Mucosa of stomach (tissue), 1 donor: Measurements from ENCODE around the gene CGB7.
"Not testable (repeated sequence)": the region's sequence is repeated elsewhere in the genome, so short reads cannot be mapped to it uniquely, and the experiment has no call there.

ENCODE experiments used
- H3K27me3 ChIP-seq: one replicate; pipeline ENCODE4 v1.7.0; 2013; ENCODE audit warnings: mild to moderate bottlenecking, low read length; ENCODE audit not compliant: control insufficient read depth, insufficient read depth
- H3K36me3 ChIP-seq: one replicate; pipeline ENCODE4 v1.7.0; 2013; ENCODE audit warnings: low read length; ENCODE audit not compliant: control insufficient read depth, insufficient read depth
- H3K4me1 ChIP-seq: one replicate; pipeline ENCODE4 v1.7.0; 2013; ENCODE audit warnings: mild to moderate bottlenecking, low read length; ENCODE audit not compliant: control insufficient read depth, insufficient read depth
- H3K4me3 ChIP-seq: one replicate; pipeline ENCODE4 v1.7.0; 2013; ENCODE audit warnings: low read length
- H3K9ac ChIP-seq: one replicate; pipeline ENCODE4 v1.7.0; 2013; ENCODE audit warnings: mild to moderate bottlenecking, low read length, moderate library complexity
- H3K9me3 ChIP-seq: one replicate; pipeline ENCODE4 v1.7.0; 2013; ENCODE audit warnings: mild to moderate bottlenecking, low read length, moderate library complexity; ENCODE audit not compliant: control insufficient read depth
- donor health status: Pancreatic carcinoma.

CGB7 gene

GRCh38 chr19:49050376-49051033, 7.0 kb downstream of the CGB7 start:
- H3K4me3 ChIP-seq, H3K36me3 ChIP-seq: not testable (repeated sequence)

GRCh38 chr19:49049834-49050233, 7.7 kb downstream of the CGB7 start:
- not testable (repeated sequence) for H3K9me3 ChIP-seq, H3K9ac ChIP-seq, H3K4me1 ChIP-seq, H3K27me3 ChIP-seq, H3K4me3 ChIP-seq, H3K36me3 ChIP-seq

More at GRCh38 chr19:49050376-49051033, 7.0 kb downstream of the CGB7 start:
- H3K27me3 ChIP-seq, H3K9ac ChIP-seq, H3K4me1 ChIP-seq, H3K9me3 ChIP-seq: not testable (repeated sequence)

- H3K27me3 ChIP-seq, H3K4me3 ChIP-seq, H3K4me1 ChIP-seq, H3K9ac ChIP-seq, H3K36me3 ChIP-seq, H3K9me3 ChIP-seq: not testable (repeated sequence)
Measured at GRCh38 chr19:49049011-49049410, 8.5 kb downstream of the CGB7 start, which contains the start of gene CGB8. CGB8 (minus strand) TSS chr19:49049111; CDS start chr19:49048739, 372 bp downstream.

GRCh38 chr19:49043548-49043947, 14.0 kb downstream of the CGB7 start, which contains the start of gene CGB5:
CGB5 (plus strand) TSS chr19:49043848; CDS start chr19:49044210, 362 bp downstream.
- H3K9ac ChIP-seq, H3K4me1 ChIP-seq, H3K4me3 ChIP-seq, H3K27me3 ChIP-seq, H3K9me3 ChIP-seq, H3K36me3 ChIP-seq: not testable (repeated sequence)

- not testable (repeated sequence) for H3K4me1 ChIP-seq, H3K9ac ChIP-seq, H3K4me3 ChIP-seq, H3K36me3 ChIP-seq, H3K9me3 ChIP-seq, H3K27me3 ChIP-seq
Measured at GRCh38 chr19:49042666-49043065, 14.9 kb downstream of the CGB7 start.

GRCh38 chr19:49042177-49042576, 15.4 kb downstream of the CGB7 start:
- Histone ChIP-seq H3K27me3 (no peaks in the 10 kb centered on the region), H3K36me3 (no peaks in the 10 kb centered on the region), H3K4me3 (no peak overlapping the region), H3K4me1 (no peaks in the 10 kb centered on the region), H3K9me3 (no peaks in the 10 kb centered on the region), H3K9ac (no peak overlapping the region)

GRCh38 chr19:49039736-49040135, 17.8 kb downstream of the CGB7 start:
- H3K4me1 ChIP-seq, H3K27me3 ChIP-seq, H3K9ac ChIP-seq, H3K9me3 ChIP-seq, H3K36me3 ChIP-seq, H3K4me3 ChIP-seq: not testable (repeated sequence)

GRCh38 chr19:49038557-49039276, 18.8 kb downstream of the CGB7 start:
- H3K9ac ChIP-seq, H3K27me3 ChIP-seq, H3K36me3 ChIP-seq, H3K4me1 ChIP-seq, H3K4me3 ChIP-seq, H3K9me3 ChIP-seq: not testable (repeated sequence)

- not testable (repeated sequence) for H3K9ac ChIP-seq, H3K9me3 ChIP-seq, H3K36me3 ChIP-seq, H3K4me1 ChIP-seq, H3K27me3 ChIP-seq, H3K4me3 ChIP-seq
Measured at GRCh38 chr19:49038111-49038510, 19.4 kb downstream of the CGB7 start.

GRCh38 chr19:49036815-49037214, 20.7 kb downstream of the CGB7 start, which contains the start of gene CGB1:
CGB1 (minus strand) TSS chr19:49036895; CDS start chr19:49036711, 184 bp downstream.
- not testable (repeated sequence) for H3K27me3 ChIP-seq, H3K9me3 ChIP-seq, H3K4me3 ChIP-seq, H3K9ac ChIP-seq, H3K4me1 ChIP-seq, H3K36me3 ChIP-seq

- H3K4me1 ChIP-seq, H3K9me3 ChIP-seq, H3K27me3 ChIP-seq, H3K36me3 ChIP-seq, H3K4me3 ChIP-seq, H3K9ac ChIP-seq: not testable (repeated sequence)
Measured at GRCh38 chr19:49031642-49032301, 25.8 kb downstream of the CGB7 start, which contains the start of gene CGB2. CGB2 (plus strand) TSS chr19:49031890; CDS start chr19:49032096, 206 bp downstream.

- H3K9me3 ChIP-seq, H3K36me3 ChIP-seq, H3K4me3 ChIP-seq, H3K27me3 ChIP-seq, H3K9ac ChIP-seq, H3K4me1 ChIP-seq: not testable (repeated sequence)
Measured at GRCh38 chr19:49030323-49030722, 27.2 kb downstream of the CGB7 start.
